HFF-Myc (cell line): ENCODE measurements around the gene PHTF1.

ENCODE experiments used
- DNase-seq: peaks from one replicate; pipeline ENCODE4 v3.0.0-alpha.2; 2011; ENCODE audit warnings: low read depth; ENCODE audit errors: extremely low read depth
- H3K4me3 ChIP-seq: replicated peaks from 2 replicates; pipeline ENCODE4 v1.5.1; 2011; ENCODE audit warnings: low read depth, mild to moderate bottlenecking, control low read depth, low read length
- TF ChIP-seq, protein P1 (sequence below): IDR thresholded peaks from 2 replicates; pipeline ENCODE4 v1.5.1; 2012; ENCODE audit warnings: mild to moderate bottlenecking, low read depth, low read length, control low read depth; ENCODE audit errors: missing control alignments

PHTF1 gene

DNA sequence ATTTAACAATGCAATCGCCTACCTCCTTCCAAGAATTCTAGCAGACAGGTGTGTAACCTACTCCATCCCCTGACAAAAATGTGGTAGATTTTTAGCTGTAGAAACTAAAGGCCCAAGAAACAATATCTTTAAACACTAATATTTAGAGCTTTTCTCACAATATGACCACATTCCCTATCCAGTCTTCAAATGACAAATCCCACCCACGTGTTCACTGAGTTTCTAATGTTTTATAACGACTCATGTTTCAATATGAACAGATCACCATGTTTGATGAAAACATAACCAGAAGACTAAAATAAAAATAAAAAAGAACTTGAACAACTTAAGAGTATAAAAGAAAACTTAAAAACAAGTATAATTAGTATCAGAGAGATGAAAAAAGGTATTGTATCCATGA is 28.4 kb upstream of the PHTF1 start:
- H3K4me3 ChIP-seq, result no peak overlapping the region
- DNase-seq, result no peak
- TF ChIP-seq, protein P1, sequence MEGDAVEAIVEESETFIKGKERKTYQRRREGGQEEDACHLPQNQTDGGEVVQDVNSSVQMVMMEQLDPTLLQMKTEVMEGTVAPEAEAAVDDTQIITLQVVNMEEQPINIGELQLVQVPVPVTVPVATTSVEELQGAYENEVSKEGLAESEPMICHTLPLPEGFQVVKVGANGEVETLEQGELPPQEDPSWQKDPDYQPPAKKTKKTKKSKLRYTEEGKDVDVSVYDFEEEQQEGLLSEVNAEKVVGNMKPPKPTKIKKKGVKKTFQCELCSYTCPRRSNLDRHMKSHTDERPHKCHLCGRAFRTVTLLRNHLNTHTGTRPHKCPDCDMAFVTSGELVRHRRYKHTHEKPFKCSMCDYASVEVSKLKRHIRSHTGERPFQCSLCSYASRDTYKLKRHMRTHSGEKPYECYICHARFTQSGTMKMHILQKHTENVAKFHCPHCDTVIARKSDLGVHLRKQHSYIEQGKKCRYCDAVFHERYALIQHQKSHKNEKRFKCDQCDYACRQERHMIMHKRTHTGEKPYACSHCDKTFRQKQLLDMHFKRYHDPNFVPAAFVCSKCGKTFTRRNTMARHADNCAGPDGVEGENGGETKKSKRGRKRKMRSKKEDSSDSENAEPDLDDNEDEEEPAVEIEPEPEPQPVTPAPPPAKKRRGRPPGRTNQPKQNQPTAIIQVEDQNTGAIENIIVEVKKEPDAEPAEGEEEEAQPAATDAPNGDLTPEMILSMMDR, result no peak

DNA sequence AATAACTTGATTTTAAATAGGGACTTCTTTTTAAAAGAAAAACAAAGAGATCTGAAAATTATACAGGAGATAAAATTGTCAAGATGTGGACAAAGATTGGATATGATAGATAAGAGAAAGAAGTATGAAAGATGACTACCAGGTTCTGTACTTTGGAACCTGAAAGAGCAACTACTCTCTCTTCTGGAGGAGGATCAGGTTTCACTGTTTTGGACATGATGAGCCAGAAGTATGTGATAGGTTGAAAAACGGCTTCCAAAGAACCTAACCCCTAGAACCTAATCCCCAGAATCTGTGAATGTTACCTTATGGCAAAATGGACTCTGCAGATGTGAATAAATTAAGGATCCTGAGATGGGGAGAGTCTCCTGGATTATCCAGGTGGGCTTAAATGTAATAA is 26.8 kb upstream of the PHTF1 start:
- no peak for DNase-seq
- TF ChIP-seq, protein P1, result no peak
- no peak overlapping the region for H3K4me3 ChIP-seq

DNA sequence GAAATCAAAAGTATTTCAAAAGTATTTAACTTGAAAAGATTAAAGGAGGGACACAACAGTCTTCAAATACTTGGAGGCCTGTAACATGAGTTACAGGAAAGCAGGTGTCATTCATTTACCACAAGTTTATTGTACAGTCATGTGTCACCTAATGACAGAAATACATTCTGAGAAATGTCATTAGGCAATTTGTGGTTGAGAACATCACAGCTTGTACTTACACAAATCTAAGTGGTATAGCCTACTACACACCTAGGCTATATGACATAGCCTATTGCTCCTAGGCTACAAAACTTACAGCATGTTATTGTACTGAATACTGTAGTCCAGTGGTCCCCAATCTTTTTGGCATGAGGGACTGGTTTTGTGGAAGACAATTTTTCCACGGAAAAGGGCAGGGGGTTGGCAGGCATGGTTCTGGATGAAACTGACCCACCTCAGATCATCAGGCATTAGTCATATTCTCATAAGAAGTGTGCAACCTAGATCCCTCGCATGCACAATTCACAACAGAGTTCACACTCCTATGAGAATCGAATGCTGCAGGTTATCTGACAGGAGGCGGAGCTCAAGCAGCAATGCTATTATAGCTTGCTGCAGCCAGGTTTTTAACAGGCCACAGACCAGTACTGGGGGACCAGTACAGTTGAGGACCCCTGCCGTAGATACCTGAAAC is 25.0 kb upstream of the PHTF1 start:
- H3K4me3 ChIP-seq, result no peak overlapping the region
- TF ChIP-seq, protein P1, result no peak
- no peak for DNase-seq

DNA sequence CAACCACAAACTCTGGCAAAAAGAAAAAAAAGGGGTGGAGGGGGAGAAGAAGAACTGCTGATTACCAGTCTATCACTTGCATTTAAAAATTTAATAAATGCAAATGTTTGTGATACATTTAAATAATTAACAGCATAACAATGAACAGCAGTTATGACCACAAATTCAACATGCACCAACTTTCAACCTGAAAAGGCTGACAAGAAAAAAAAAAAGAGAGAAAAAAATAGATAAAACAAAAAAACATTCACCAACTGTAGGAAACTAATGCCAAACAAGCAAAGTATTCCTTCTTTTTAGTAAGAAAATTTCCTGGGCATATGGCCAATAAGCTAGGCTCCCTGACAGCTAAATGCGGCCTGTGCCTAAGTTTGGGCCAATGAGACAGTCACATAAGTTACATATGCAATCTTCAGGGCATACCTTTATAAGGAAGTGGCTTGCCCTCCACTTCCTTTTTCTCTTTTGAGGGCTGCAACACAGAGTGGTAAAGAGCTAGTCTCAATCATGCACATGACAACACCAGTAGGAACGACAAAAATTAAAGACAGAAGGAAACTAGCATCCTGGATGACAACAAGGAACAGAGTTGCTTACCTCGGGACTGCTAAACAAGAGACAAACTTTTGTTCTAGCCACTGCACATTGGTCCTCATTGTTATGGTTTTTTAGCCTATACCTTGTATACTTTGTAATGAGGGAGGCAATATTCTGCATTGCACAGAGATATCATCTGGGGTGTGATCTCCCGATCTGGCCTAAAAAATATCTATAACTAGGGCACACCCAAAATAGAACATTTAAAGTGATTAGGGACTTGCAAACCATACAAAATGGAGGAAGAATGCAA is 24.2 kb upstream of the PHTF1 start:
- no peak for DNase-seq
- TF ChIP-seq, protein P1, result no peak
- H3K4me3 ChIP-seq, result no peak overlapping the region

DNA sequence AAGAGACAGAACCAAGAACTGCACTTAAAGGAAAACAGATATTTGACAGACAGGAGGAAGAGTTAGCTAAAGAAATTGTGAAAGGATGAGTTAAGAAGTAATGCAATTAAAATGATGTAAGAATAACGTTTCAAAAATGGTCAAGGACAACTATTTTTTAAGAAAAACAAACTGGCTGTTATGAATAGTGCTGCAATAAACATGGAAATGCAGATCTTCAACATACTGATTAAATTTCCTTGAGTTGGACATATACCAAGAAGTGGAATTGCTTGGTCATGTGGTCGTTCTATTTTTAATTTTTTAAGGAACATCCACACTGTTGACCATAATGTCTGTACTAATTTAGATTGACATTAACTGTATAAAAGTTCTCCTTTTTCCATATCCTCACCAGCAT is 23.1 kb upstream of the PHTF1 start:
- DNase-seq, result no peak
- no peak overlapping the region for H3K4me3 ChIP-seq
- TF ChIP-seq, protein P1, result no peak

DNA sequence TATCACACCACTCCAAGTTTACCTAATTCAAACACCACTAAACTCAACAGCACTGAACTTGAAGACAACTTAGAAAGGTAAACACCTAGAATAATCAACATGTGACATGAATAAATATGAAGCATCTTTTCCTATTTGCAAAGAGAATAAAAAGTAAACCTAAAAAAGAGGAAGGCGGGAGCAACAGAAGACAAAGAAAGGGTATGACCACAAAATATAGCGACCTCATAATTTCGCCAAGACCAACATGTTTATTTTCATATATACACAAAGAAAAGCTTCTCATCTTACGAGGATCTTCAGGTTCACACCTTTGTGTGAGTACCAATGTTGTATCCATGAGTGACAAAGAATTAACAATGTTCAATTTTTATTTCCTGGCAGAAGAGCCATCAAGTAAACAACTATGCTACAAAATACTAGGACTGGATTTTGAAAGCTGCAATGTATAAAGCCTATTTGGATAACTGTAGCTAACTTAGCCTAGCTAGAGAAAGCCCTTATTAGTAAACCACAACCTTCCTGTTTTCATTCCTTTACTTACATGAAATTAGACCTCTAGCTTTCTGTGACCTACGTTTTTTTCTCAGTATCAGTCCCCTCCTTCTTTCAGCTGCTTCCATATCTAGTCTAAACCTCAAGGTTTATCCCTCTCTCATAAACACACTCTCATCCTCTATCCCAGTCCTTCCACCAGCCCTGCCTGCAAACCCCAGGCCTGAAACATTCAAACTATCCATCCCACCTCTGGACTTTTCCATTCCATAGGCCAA is 21.3 kb upstream of the PHTF1 start:
- no peak for DNase-seq
- no peak overlapping the region for H3K4me3 ChIP-seq
- TF ChIP-seq, protein P1, result no peak
